NCI-H748 (cell line): ENCODE measurements around the gene SRMS.

Experiments
- DNase-seq: peaks from one replicate; lab custom pipeline; 2025; ENCODE audit not compliant: unreplicated experiment; lab: John Stamatoyannopoulos, UW

SRMS gene

DNA sequence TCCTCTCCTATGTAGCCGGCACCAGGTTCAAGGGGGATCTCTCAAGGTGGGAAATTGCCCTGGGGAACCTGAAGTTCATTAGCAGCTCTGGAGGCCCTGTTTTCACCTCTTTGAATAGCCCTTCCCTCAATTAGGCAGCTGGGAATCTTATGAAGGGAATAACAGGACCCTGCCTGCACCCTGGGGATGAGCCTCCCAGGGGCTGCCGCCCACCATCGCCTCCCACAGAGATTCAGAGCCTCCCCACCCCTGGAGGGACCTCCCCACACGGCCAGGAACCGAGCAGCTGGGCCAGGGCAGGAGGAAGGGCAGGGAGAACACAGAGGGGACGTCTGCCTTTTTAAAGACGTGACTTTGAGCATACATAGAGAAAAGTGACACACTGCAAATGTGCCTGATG lies 44.0 kb downstream of the SRMS start:
- no peak for DNase-seq

DNA sequence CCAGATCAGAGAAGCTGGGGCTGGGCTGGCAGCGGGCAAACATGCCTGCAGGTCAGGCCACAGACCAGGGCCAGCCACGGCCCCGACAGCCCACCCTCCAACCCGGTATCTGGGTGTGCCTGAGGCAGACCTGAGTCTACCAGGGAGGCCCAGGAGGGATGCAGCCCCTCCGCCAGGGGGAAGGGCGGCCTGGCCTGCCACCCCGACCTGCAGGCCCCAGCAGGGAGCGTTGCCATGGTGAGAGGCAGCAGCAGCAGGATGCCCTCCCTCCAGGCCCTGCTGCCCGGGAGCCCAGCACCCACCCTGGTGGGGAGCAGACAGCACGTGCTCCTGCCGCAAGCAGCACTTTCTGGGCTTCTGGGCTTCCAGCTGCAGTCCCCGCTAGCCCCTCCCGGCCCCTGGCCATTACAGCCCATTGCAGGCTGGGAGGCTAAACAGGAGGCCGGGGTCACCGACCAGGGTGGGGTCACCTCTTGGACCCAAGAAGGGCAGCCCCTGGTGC lies 44.8 kb downstream of the SRMS start:
- peak; percentile 34 for DNase-seq

DNA sequence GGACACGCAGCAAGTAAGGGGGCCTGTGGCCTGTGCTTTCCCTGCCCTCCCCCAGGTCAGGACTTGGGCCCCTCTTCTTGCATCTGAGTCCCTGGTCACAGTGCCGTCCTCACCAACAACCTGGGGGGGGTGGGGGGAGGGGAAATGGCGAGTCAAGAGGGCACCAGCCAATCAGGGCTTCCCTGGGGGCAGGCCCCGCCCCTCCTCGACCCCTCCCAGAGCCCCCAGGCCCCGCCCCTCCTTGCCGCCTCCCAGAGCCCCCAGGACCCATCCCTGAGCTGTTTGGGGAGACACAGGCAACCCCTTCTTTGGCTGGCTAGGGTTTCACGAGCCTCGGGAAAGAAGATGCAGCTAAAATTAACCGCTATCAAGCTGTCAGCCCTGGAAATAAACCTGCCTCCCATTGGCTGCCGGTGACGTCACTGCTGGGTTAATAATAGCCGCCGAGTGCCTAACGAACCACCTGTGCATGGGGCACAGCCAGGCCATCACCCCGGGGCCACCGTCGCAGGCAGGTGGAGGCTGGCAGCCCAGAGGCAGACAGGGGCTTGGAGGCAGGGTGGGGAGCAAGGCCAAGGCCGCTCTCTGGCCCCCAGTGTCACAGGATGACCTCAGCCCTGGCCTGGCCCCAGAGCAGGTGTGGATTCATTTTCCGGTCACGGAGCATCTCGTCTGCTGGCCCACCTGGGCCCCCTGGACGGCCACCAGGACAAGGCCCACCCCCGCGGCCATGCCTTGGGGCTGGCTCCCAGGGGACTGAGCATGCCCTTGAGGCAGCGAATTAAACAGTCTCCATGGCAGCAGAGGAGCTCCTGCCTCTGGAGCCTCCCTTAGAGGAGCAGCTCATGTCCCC lies 45.5 kb downstream of the SRMS start:
- DNase-seq = peak; percentile 74

DNA sequence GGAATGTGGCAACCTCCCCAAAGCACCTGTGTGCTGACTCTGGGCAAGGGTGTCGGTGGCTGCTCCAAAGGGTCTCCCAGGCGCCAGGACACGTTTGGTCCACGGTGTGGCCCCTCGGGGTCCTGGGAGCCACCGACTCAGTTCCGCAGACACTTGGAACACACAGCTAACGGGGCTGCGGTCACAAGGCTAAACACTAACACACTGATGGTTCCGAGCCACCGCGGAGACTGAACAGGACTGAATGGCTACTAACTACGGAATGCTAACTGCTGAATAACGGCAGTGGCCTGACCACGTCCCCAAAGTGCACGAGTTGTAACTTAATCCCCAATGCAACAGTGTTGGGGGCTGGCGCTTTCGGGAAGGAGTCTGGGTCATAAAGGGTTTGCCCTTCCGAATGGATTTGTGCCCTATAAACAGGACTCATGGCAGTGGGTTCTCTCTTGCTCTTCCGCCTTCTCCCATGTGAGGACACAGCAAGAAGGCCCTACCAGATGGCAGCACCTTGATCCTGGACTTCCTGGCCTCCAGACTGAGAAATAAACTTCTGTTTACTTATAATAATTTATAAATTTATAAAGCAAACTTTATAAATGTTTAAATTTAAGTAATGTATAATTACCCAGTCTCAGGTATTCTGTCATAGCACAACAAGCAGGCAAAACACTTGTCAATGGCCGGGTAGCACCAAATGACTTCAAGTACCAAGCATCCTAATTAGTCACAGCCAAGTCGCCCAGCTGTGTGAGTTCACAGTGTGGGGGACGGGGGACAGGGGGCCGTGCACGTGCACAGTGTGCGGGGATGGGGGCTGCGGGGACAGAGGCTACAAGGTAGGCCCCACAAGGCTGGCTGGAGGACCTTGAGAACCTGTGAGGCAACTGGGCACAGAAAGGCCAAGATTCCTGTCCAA lies 46.4 kb downstream of the SRMS start:
- DNase-seq = no peak

DNA sequence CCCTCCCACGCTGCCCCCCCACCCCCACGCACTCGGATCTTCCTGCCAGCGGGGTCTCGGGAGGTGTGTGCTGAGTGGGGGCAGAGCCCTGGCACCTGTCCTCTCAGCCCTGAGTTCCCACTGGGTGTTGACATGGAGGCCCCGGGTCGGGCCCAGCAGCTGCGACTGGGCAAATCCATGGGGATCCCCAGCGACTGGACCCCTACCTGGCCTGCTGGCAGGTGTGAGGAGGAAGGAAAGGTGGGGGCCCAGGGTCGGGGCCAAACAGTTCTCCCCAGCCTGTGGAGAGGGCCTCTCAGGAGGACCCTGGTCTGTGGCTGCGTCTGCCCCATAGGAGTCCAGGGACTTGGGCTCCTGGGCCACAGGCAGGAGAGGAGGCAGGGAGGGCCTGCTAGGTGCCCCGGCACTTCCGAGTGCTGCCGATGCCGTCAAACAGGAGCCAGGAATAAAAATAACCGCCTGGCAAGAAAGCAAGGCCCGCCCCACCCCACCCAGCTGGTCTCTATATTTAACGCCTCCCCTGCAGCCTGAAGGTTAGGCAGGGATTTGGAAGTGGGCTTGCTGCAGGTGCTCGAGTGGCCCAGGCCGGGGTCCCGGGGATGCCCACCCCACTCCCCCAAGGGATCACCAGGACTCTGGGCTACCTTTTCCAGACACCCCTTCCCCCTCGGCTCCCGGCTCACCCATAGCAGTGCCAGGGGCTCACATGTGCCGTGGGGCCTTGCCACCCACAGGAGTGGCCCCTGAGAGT lies 47.2 kb downstream of the SRMS start:
- DNase-seq = no peak

DNA sequence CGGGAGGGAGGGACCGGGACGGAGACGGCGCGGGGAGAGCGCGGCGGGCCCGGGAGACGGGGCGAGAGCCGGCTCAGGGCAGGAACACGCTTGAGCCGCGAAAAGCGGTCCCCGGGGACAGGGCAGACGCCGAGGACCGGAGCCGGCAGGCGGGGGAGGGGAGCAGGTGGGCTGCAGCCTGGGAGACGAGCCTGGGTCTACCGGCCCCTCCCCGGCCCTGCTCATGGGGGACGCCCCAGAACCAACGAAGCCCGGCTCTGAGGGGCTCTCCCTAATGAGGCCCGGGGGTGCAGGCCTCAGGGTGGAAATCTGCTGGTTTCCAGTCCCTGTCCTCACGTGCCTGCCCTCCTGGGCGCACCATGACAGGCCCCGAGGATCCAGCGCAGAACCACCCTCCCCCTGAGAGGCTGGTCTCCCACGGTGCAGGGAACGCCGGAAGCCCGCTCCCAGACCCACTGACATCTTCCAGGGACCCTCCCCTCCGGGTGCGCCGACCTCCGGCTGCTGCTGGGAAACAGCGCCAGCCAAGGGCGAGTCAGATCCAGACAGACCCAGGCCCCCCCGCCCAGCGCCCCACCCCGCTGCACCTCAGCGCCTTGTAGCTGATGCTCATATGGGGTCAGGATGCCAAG lies 48.1 kb downstream of the SRMS start:
- peak; percentile 57 for DNase-seq

DNA sequence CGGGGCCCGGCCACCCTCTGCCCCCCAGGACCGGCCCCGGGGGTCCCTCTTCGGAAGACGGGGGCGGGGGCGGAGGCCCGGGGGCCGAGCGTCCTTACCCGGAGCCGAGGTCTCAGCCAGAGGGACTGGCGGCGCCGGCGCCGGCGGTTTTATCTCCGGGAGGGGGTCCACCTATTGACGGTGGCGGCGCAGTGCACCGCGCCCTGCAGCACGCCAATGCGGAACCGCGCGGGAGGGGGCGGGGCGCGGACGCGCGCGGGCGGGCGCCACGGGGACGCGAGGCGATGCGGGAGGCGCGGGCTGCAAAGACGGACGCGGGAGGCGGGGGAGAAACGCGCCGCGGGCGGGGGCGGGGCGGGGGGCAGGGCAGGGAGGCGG lies 48.6 kb downstream of the SRMS start, which contains the start of gene EEF1A2:
Gene EEF1A2 (minus strand): TSS at position 124 of the 378 bp plus-strand sequence. CDS start 1,320 bp downstream, outside the sequence.
- peak; percentile 63 for DNase-seq

DNA sequence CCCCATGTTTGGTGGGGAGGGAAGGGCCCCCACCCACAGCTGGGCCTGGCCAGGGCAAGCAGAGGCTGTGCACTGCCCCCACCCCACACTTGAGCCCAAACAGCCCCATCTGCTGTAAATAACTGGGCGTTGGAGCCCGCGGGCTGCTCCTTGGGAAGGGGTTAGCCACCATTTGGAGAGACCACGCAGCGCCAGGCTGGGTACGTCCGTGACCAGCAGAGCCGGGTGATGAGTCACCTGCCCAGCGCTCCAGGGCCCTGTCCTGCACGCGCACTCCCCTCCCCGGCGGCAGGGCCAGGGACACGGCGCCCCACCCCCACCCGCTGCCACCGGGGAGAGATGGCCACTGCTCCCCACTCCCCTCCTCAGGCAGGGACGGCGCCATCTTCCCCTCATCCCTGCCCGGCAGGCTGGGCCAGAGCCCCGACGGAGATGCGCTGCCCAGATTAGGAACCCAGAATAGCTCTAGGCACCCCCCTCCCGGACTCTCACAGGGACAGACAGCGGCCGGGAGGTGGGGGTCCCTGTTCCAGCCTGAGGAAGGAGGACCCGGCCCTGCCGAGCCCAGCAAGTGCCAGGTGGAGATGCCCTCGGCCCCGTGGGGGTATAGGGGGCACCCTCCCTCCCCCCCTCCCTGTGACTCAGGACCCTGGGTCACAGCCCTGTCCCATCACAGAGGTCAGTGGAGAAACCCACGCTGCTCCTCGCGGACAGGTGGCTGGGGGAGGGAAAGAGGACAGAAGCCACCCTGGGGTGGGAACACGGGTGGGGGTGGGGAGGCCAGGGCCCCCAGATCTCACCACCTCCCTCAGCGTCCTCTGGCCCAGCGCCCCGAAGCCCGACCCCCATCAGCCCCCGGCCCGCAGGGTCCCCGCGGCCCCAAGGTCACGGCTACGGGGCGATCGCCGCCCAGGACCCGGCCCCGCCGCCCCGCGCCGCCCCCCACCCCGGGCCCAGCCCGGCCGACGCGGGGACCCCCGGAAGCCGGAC lies 49.3 kb downstream of the SRMS start:
- peak; percentile 42 for DNase-seq

DNA sequence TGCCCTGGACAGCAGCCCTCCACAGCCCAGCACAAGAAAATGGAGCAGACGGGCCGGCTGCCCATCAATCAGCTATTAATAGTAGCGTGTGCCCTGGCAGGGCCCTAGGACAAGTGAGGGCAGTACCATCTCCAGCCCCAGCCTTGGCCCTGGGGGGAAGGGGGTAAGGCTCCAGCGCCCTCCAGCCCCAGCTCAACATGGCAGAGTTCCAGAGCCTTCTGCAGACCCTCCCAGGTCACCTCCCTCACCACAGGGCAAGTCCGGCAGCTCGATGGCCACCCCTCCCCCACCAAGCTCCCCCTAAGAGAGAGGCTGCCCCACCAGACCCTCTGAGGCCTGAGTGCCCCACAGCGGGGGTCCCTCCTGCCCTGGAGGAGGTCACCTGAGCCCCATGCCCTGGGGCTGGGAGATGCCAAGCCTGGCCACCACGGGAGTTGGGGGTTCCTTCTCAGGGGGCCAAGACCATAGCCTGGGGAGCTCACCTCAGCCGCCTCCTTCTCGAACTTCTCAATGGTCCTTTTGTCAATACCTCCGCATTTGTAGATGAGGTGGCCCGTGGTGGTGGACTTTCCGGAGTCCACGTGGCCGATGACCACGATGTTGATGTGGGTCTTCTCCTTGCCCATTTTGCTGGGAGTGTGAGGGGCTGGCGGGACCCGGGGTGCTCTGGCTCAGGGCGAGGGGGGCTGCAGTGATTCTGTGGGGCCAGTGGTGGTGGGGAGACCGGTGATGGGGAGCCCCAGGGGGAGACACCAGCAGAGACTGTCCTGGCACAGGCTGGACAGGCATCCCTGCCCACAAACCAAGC lies 50.2 kb downstream of the SRMS start:
- no peak for DNase-seq

DNA sequence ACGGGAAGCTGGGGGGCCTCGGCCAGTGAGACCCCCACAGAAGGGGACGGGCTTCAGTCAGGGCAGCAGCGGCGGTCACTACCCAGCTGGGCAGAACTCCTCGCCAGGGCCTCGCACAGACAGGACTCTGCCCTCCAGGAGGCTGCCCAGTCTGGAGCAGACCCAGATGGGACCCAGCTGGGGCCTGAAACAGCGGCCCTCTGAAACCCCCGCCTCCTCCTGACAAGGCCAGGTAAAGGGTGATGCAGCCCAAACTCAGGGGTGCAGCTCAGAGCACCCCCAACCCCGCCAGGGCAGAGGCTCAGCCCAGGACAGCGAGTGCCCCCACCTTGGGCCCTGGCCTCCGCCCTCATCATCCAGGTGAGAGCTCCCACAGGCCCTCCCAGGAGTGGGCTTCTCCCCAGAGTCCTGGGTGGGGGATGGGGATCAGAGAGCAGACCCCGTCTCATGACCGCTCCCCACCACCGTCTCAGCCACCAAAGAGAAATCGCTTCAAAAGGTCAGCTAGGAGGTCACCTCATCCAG lies 50.9 kb downstream of the SRMS start:
- DNase-seq = no peak

DNA sequence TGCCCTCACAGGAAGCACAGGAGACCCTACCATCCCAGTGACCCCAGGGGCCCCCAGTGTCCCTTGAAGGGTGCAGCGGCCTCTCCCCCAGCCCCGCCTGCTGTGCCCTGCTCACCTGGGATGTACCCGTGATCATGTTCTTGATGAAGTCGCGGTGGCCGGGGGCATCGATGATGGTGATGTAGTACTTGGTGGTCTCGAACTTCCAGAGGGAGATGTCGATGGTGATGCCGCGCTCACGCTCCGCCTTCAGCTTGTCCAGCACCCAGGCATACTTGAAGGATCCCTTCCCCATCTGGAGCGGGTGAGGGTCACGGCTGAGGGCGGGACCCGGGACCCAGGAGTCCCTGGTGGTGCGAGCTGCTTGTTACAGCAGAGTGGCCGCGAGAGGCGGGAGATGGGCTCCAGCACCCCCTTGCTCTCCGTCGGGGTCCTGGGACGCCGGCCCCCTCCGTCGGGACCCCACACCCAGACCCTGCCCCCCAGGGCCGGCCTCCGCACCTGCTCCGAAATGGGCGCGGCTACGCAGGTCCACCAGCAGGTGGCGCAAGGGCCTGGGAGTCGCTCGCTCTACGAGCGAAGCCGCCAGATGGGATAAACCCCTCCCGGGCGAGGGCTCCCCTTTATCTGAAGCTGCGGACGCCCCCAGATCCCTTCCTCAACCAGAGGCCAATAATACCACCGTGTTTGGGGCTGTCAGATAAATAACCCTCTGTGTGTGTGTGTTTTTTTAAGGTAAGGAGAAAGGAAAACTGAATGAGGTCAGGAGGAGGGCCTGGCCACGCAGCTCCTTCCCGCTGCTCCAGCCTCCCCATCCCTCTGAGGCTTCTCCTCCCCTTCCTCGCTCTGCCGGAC lies 51.6 kb downstream of the SRMS start:
- peak; percentile 43 for DNase-seq

DNA sequence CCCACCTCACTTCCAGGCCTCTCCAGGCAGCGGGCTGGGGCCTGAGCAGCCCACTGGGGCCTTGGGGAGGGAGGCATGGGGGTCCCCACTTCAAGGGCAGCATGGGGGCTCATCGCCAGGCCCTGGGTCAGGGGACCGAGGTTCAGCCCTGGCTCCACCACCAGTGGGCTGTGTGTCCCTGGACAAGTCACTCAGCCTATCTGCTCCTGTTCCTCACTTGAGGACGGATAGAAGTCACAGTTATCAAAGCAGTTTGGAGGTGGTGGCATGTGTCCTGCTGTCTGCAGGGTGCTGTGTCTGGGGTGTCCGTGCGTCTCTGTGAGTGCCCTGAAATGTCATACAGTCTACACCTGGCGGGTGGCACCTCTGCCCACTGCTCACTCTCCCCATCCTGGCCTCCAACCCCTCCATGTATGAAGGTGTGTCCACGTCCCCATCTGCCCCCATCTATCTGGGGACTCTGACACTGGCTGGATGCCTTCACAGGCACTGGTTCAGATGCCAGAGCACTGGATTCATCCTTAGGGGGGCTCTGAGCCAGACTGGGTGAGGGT lies 52.3 kb downstream of the SRMS start:
- DNase-seq = no peak

DNA sequence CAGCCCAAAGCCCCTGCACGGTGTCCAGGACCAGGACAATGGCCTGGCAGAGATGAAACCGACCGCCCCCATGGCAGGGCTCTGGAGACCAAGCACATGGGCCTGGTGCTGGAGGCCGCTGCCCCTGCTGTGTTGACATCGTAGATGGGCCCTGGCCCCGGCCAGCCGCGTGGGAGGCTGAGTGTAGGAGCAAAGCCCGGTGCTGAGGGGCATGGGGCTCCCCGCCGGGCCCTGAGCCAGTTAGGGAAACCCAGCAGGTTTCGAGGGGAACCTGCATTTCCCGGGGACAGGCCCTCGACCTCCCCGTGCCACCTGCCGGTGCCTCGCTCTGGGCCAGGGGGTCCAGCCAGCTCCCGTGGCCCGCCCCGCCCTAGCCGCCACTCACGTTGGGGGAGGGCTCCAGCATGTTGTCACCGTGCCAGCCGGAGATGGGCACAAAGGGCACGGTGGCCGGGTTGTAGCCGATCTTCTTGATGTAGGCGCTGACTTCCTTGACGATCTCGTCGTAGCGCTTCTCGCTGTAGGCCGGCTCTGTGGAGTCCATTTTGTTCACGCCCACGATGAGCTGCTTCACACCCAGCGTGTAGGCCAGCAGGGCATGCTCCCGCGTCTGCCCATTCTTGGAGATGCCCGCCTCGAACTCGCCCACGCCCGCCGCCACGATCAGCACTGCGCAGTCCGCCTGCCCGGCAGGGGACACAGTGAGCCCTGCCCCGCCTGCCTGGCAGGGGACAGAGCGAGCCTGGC lies 53.0 kb downstream of the SRMS start:
- DNase-seq = no peak

DNA sequence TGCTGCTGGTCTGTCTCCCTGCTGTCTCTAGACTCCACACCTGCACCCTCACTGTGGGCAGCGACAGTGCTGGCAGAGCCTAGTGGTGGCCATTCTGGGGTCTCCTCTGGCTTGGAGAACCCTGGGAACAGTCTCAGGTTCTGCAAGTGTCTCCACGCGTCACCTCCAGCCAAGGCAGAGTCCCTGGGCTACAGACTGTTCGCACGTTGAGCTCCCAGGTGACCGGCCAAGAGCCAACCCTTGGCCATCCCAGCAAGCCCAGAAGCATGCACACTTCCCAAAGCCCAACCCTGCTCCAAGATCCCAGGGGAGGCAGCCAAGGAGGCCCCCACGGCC lies 53.5 kb downstream of the SRMS start:
- DNase-seq = no peak

DNA sequence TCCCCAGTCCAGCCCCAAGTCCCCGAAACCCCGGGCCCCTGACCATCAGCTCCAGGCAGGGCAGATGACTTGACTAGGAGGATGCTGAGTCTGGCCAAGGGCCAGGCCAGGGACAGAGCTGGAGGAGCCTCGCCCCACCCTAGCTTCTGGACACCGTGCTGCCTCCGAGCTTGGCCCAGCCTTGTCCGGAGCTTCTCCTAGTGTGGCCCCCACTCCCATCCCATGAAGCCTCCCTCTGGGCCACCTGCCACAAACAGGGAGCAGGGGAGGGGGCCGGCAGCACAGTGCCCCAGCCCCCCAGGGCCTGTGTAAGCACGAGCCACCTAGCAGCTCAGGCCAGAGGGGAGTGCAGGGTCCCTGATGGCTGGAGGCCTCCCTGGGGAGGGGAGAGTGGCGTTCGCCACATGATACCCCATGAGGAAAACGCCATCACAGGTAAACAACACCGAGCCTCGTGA lies 54.0 kb downstream of the SRMS start:
- DNase-seq = no peak

DNA sequence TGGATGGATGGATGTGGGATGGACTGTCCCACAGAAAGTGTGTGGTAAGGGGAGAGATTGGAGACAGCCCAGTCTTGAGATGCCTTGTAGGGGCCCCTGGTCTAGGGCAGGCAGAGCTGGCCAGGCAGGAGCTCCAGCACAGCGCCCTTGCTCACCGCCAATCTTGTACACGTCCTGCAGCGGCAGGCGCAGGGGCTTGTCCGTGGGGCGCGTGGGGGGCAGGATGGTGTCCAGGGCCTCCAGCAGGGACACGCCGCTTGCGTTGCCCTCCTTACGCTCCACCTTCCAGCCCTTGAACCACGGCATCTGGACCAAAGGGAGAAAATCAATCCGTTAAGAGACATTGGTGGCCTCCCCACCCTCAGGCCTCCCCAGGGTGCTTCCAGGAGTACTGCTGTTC lies 54.6 kb downstream of the SRMS start:
- no peak for DNase-seq
